SK-N-SH (cell line): ENCODE results near the gene CLASP2. TPM values are rescaled to one million over a fixed set of nuclear protein-coding genes. Genes with fewer than 3 reads are reported as not detected.

Experiments
- CTCF ChIA-PET: fragments of 300-600, 350-600 bp; formaldehyde crosslinking; extraction: SDS; loops from one replicate; lab custom pipeline; 2021; lab: Yijun Ruan, JAX
- POLR2A ChIA-PET: fragments of 350-600 bp; sonication (Branson Sonifier 250); formaldehyde crosslinking; extraction: SDS; loops from one replicate; lab custom pipeline; 2020; ENCODE audit warnings: antibody characterized with exemption, inconsistent platforms; lab: Yijun Ruan, JAX
- DNase-seq: peaks from one replicate; pipeline ENCODE4 v3.0.0; 2012
- H2AFZ ChIP-seq: fragments of 200-600 bp; sonication (generic); 2 replicates; pipeline ENCODE4 v1.8.1; 2016; ENCODE audit warnings: antibody characterized with exemption, mild to moderate bottlenecking, low read depth
- H3F3A ChIP-seq: fragments of 200-600 bp; sonication (generic); replicated peaks from 2 replicates; pipeline ENCODE3; 2016; ENCODE audit warnings: antibody characterized with exemption, mild to moderate bottlenecking; ENCODE audit not compliant: insufficient read depth
- H3K27ac ChIP-seq, 2 experiments: fragments of 200-500 bp in 1 of 2; fragments of 200-600 bp in 1 of 2; sonication (Bioruptor generic) in 1 of 2; sonication (generic), shearing (Covaris generic) in 1 of 2; 2 replicates each; pipeline versions ENCODE4 v1.5.1 to v1.6.1; 2014 to 2016; ENCODE audit warnings: low read depth in 2 of 2, inconsistent platforms in 1 of 2, low read length in 1 of 2, mild to moderate bottlenecking in 1 of 2, mixed read lengths in 1 of 2
- H3K27me3 ChIP-seq: fragments of 200-600 bp; sonication (generic), shearing (Covaris generic); 2 replicates; pipeline ENCODE4 v1.6.1; 2016; ENCODE audit warnings: mixed run types; ENCODE audit not compliant: insufficient read depth
- H3K36me3 ChIP-seq, 2 experiments: fragments of 200-500 bp in 1 of 2; fragments of 200-600 bp in 1 of 2; sonication (Bioruptor generic) in 1 of 2; sonication (generic) in 1 of 2; replicated peaks in 1 of 2; 2 replicates each; pipeline versions ENCODE3 to v1.5.1; 2014 to 2016; ENCODE audit warnings: low read length in 1 of 2, mild to moderate bottlenecking in 1 of 2; ENCODE audit not compliant: insufficient read depth in 2 of 2, control insufficient read depth in 1 of 2
- H3K4me1 ChIP-seq, 2 experiments: fragments of 200-500 bp in 1 of 2; fragments of 200-600 bp in 1 of 2; sonication (Bioruptor generic) in 1 of 2; sonication (generic), shearing (Covaris generic) in 1 of 2; 2 replicates each; pipeline versions ENCODE4 v1.5.1 to v1.6.1; 2014 to 2016; ENCODE audit warnings: low read depth in 1 of 2, low read length in 1 of 2, mixed run types in 1 of 2; ENCODE audit not compliant: insufficient read depth in 2 of 2, control insufficient read depth in 1 of 2
- H3K4me2 ChIP-seq: fragments of 200-600 bp; sonication (generic), shearing (Covaris generic); 2 replicates; pipeline ENCODE4 v1.6.1; 2017; ENCODE audit warnings: mixed run types
- H3K4me3 ChIP-seq, 2 experiments: fragments of 200-500 bp in 1 of 2; fragments of 200-600 bp in 1 of 2; sonication (Bioruptor generic) in 1 of 2; sonication (generic), shearing (Covaris generic) in 1 of 2; 2 replicates each; pipeline versions ENCODE4 v1.5.1 to v1.8.1; 2014 to 2016; ENCODE audit warnings: low read depth in 2 of 2, inconsistent platforms in 1 of 2, low read length in 1 of 2, mild to moderate bottlenecking in 1 of 2, mixed read lengths in 1 of 2, moderate library complexity in 1 of 2
- H3K79me2 ChIP-seq: fragments of 200-600 bp; sonication (generic); 2 replicates; pipeline ENCODE4 v1.8.1; 2017; ENCODE audit warnings: mild to moderate bottlenecking; ENCODE audit not compliant: insufficient read depth
- H3K9ac ChIP-seq: fragments of 200-600 bp; sonication (generic); 2 replicates; pipeline ENCODE4 v1.6.1; 2017; ENCODE audit warnings: mixed run types
- H3K9me2 ChIP-seq: fragments of 200-600 bp; sonication (generic); 2 replicates; pipeline ENCODE4 v1.6.1; 2017; ENCODE audit warnings: mixed run types
- H3K9me3 ChIP-seq: fragments of 200-600 bp; sonication (generic); 2 replicates; pipeline ENCODE4 v1.6.1; 2017; ENCODE audit warnings: mixed run types, mild to moderate bottlenecking, moderate library complexity
- H4K20me1 ChIP-seq: fragments of 200-600 bp; sonication (generic); 2 replicates; pipeline ENCODE4 v1.6.1; 2017; ENCODE audit warnings: mild to moderate bottlenecking, mixed run types; ENCODE audit not compliant: insufficient read depth
- EZH2phosphoT487 ChIP-seq: fragments of 200-600 bp; sonication (generic); IDR thresholded peaks from 2 replicates; pipeline ENCODE4 v1.6.1; 2017; ENCODE audit warnings: low read depth, mixed run types, mild to moderate bottlenecking, antibody characterized with exemption, moderate library complexity, borderline replicate concordance
- FOSL2 ChIP-seq: IDR thresholded peaks from 2 replicates; pipeline ENCODE4 v1.4.0; 2012; ENCODE audit warnings: low read depth, mild to moderate bottlenecking, moderate library complexity, borderline replicate concordance
- FOXJ3 ChIP-seq: sonication (generic); formaldehyde crosslinking; IDR thresholded peaks from 2 replicates; pipeline ENCODE4 v1.5.1; 2020; ENCODE audit warnings: mild to moderate bottlenecking, missing genetic modification reagents
- GABPA ChIP-seq: IDR thresholded peaks from 2 replicates; pipeline ENCODE4 v1.4.0; 2012; ENCODE audit warnings: low read depth, mild to moderate bottlenecking
- IRF3 ChIP-seq: fragments of 150-350 bp; IDR thresholded peaks from 2 replicates; pipeline ENCODE4 v1.6.1; 2016; ENCODE audit warnings: mild to moderate bottlenecking, low read depth, low read length
- NRF1 ChIP-seq: IDR thresholded peaks from 2 replicates; pipeline ENCODE4 v1.6.1; 2012; ENCODE audit warnings: low read depth, mild to moderate bottlenecking, low read length
- RAD21 ChIP-seq: IDR thresholded peaks from 2 replicates; pipeline ENCODE4 v1.6.1; 2012; ENCODE audit warnings: mild to moderate bottlenecking, low read length
- RCOR1 ChIP-seq: fragments of 150-350 bp; IDR thresholded peaks from 2 replicates; pipeline ENCODE4 v1.6.1; 2017; ENCODE audit warnings: antibody characterized with exemption, low read length
- RFX5 ChIP-seq: IDR thresholded peaks from 2 replicates; pipeline ENCODE4 v1.6.1; 2012; ENCODE audit warnings: mild to moderate bottlenecking, improper control_type of control experiment, low read length
- SIN3A ChIP-seq: IDR thresholded peaks from 2 replicates; pipeline ENCODE4 v1.6.1; 2012; ENCODE audit warnings: low read depth, mild to moderate bottlenecking, low read length, moderate library complexity, borderline replicate concordance
- TCF12 ChIP-seq: IDR thresholded peaks from 2 replicates; pipeline ENCODE4 v1.4.0; 2012
- USF2 ChIP-seq: fragments of 150-350 bp; IDR thresholded peaks from 2 replicates; pipeline ENCODE4 v1.6.1; 2017; ENCODE audit warnings: antibody characterized with exemption, low read length, low read depth, borderline replicate concordance
- YY1 ChIP-seq: IDR thresholded peaks from 2 replicates; pipeline ENCODE4 v1.4.0; 2012; ENCODE audit warnings: low read depth, mild to moderate bottlenecking
- WGBS: methylation state at CpG from one replicate; pipeline ENCODE4 v1.1.6; 2017; ENCODE audit warnings: low lambda C conversion rate; 5-methylcytosine and 5-hydroxymethylcytosine counted together
- polyA plus RNA-seq, 3 experiments: library from polyadenylated mRNA; depleted of rRNA; stranded (reverse); fragments of >200 nt; gene quantifications; 2 replicates each; pipeline ENCODE4 v1.2.3, GENCODE V29; 2012

CLASP2 gene
- polyA plus RNA-seq, 1 of the 3 experiments (the other 2 are of a cell fraction): 13.2 TPM

- H3K4me1 ChIP-seq: no peaks in the 10 kb centered on the region; a peak in 1 of 4 replicates
- H2AFZ ChIP-seq: no peak overlapping the region
- peaks cover 8% of the 10 kb centered on the region for H3F3A ChIP-seq
- no peaks in the 10 kb centered on the region for H3K27me3 ChIP-seq
- H3K79me2 ChIP-seq: no peaks in the 10 kb centered on the region
- no peak overlapping the region for H3K4me2 ChIP-seq
- H3K9me3 ChIP-seq: no peaks in the 10 kb centered on the region
- no peak overlapping the region for H3K9ac ChIP-seq
- no peaks in the 10 kb centered on the region for H4K20me1 ChIP-seq
- DNase-seq: no peak
- no peak overlapping the region for H3K4me3 ChIP-seq
- TF ChIP-seq RCOR1: no peak
- TF ChIP-seq USF2: no peak
- no peak for TF ChIP-seq RFX5
- TF ChIP-seq SIN3A: no peak
- no peak for TF ChIP-seq RAD21
- no peak for TF ChIP-seq FOXJ3 (CRISPR knock-in tag)
- TF ChIP-seq GABPA: no peak
- no peak for TF ChIP-seq NRF1
- no peak for TF ChIP-seq EZH2phosphoT487
- no peak for TF ChIP-seq FOSL2
- no peak for TF ChIP-seq TCF12
- WGBS: 97% methylated on average over 2 of the region's 2 CpGs
- no peak overlapping the region for H3K27ac ChIP-seq
- POLR2A ChIA-PET: no interaction called here
- CTCF ChIA-PET: no interaction called here
- peaks cover 30 to 44% of the 10 kb centered on the region in 2 experiments for H3K36me3 ChIP-seq
- no peaks in the 10 kb centered on the region for H3K9me2 ChIP-seq
Observed at GRCh38 chr3:33590541-33590940, 127.5 kb downstream of the CLASP2 start.

GRCh38 chr3:33586402-33586801, 131.7 kb downstream of the CLASP2 start:
- H2AFZ ChIP-seq: no peak overlapping the region
- H3K9ac ChIP-seq: no peak overlapping the region
- ChIA-PET CTCF (interaction anchor here (1.0 kb wide), 1 partner anchor 201 kb away, joined by 5 read pairs; no protein-coding TSS in a partner anchor), POLR2A (no interaction called here)
- no peaks in the 10 kb centered on the region for H3K27me3 ChIP-seq
- peaks cover 4% of the 10 kb centered on the region for H3F3A ChIP-seq
- H3K79me2 ChIP-seq: no peaks in the 10 kb centered on the region
- no peaks in the 10 kb centered on the region for H4K20me1 ChIP-seq
- TF ChIP-seq RCOR1 (no peak), YY1 (no peak), IRF3 (no peak), NRF1 (no peak), RFX5 (no peak)
- WGBS: 85% methylated on average over 3 of the region's 3 CpGs
- no peak for DNase-seq
- H3K27ac ChIP-seq: no peak overlapping the region
- H3K4me1 ChIP-seq: no peaks in the 10 kb centered on the region; a peak in 1 of 4 replicates
- H3K9me2 ChIP-seq: no peaks in the 10 kb centered on the region
- H3K36me3 ChIP-seq: peaks cover 18 to 47% of the 10 kb centered on the region in 2 experiments
- H3K4me3 ChIP-seq: no peak overlapping the region
- H3K9me3 ChIP-seq: no peaks in the 10 kb centered on the region
- no peak overlapping the region for H3K4me2 ChIP-seq
